K562 (cell line): ENCODE data around the gene C1QTNF3.

ENCODE experiments used
- CHD4 ChIP-seq: fragments of 200-600 bp; sonication (generic); IDR thresholded peaks from 3 replicates; pipeline ENCODE4 v1.6.1; 2012; ENCODE audit warnings: low read depth, mild to moderate bottlenecking, mixed read lengths, low read length, inconsistent platforms; ENCODE audit not compliant: insufficient read depth, insufficient replicate concordance, poor library complexity, severe bottlenecking
- CREM ChIP-seq: IDR thresholded peaks from 2 replicates; pipeline ENCODE4 v1.6.1; 2014; ENCODE audit warnings: antibody characterized with exemption, low read depth
- CTBP1 ChIP-seq: fragments of 450-650 bp; IDR thresholded peaks from 2 replicates; pipeline ENCODE4 v1.6.1; 2016; ENCODE audit warnings: borderline replicate concordance
- CTCF ChIP-seq, 3 experiments: IDR thresholded peaks in 2 of 3; conservative IDR thresholded peaks in 1 of 3; 2 replicates each; pipeline ENCODE4 v1.5.1; 2011 to 2012; ENCODE audit warnings: low read length in 3 of 3, mild to moderate bottlenecking in 3 of 3, control low read depth in 2 of 3, improper control_type of control experiment in 1 of 3, inconsistent platforms in 1 of 3, low read depth in 1 of 3, mixed read lengths in 1 of 3, moderate library complexity in 1 of 3; ENCODE audit not compliant: insufficient read depth in 2 of 3
- FOXK1 ChIP-seq: sonication (generic); formaldehyde crosslinking; IDR thresholded peaks from 2 replicates; pipeline ENCODE4 v1.8.0; 2022; ENCODE audit warnings: missing genetic modification reagents, mild to moderate bottlenecking, borderline replicate concordance
- ILK ChIP-seq: fragments of 450-650 bp; IDR thresholded peaks from 2 replicates; pipeline ENCODE4 v1.6.1; 2016; ENCODE audit warnings: missing genetic modification characterization, low read depth, mild to moderate bottlenecking, missing compliant biosample characterization, moderate library complexity, borderline replicate concordance
- MAZ ChIP-seq, 2 experiments: fragments of 450-650 bp in 1 of 2; sonication (generic) in 1 of 2; formaldehyde crosslinking; IDR thresholded peaks in 1 of 2; conservative IDR thresholded peaks in 1 of 2; 2 replicates each; pipeline versions ENCODE4 v1.4.0 to v1.5.0; 2020; ENCODE audit warnings: mild to moderate bottlenecking in 1 of 2, missing genetic modification reagents in 1 of 2
- RFX5 ChIP-seq: IDR thresholded peaks from 2 replicates; pipeline ENCODE4 v1.6.1; 2011; ENCODE audit warnings: low read depth, mild to moderate bottlenecking, improper control_type of control experiment, low read length
- ZEB2 ChIP-seq: fragments of 450-650 bp; IDR thresholded peaks from 2 replicates; pipeline ENCODE4 v1.6.1; 2016
- ZNF121 ChIP-seq: sonication (generic); formaldehyde crosslinking; conservative IDR thresholded peaks from 2 replicates; pipeline ENCODE4 v1.8.0; 2022; ENCODE audit warnings: missing genetic modification reagents
- ZNF324 ChIP-seq: fragments of 250-450 bp; sonication (Bioruptor Pico); IDR thresholded peaks from 2 replicates; pipeline ENCODE4 v1.4.0; 2020; ENCODE audit warnings: mild to moderate bottlenecking

- TF ChIP-seq MAZ (CRISPR knock-in tag; conservative IDR thresholded peaks at IDR 0.05 in 1 of 2, IDR thresholded peaks at IDR 0.05 in 1 of 2) = no peak
- no peak for TF ChIP-seq CHD4
- no peak for TF ChIP-seq ILK (tag)
- no peak for TF ChIP-seq CTBP1
- TF ChIP-seq CREM = no peak
- TF ChIP-seq ZNF121 (CRISPR knock-in tag) = no peak
- TF ChIP-seq RFX5 = no peak
- no peak for TF ChIP-seq FOXK1 (CRISPR knock-in tag)
- no peak for TF ChIP-seq CTCF (IDR thresholded peaks at IDR 0.05 in 2 of 3, conservative IDR thresholded peaks at IDR 0.05 in 1 of 3; ENCODE audit: insufficient read depth in 2 of 3, low read depth in 1 of 3, low read length in 3 of 3)
- no peak for TF ChIP-seq ZEB2
- no peak for TF ChIP-seq ZNF324 (CRISPR knock-in tag)
Observed at GRCh38 chr5:34053571-34054399, 10.8 kb upstream of the C1QTNF3 start.
